Measurements from ENCODE around the gene ARSJ. TPM values are rescaled to one million over a fixed set of nuclear protein-coding genes. Genes with fewer than 3 reads are reported as not detected.

The ARSJ gene
- total RNA-seq, 1 experiment from 2014 or later: 16.4 TPM

GRCh38 chr4:113962719-113963265 is 16.7 kb downstream of the ARSJ start:
- DNase-seq (no peak), ATAC-seq (no peak)
- POLR2A ChIA-PET (ENCODE audit: unreplicated experiment): no interaction called here
- Histone ChIP-seq H3K4me2 (ENCODE audit: low read length) (no peak overlapping the region), H3F3A (ENCODE audit: low read length, unreplicated experiment) (no peaks in the 10 kb centered on the region), H3K9me3 (ENCODE audit: low read length) (no peaks in the 10 kb centered on the region), H3K9ac (ENCODE audit: low read length) (no peak overlapping the region), H3K4me3 (ENCODE audit: low read length) (no peak overlapping the region), H3K27ac (ENCODE audit: low read length) (no peak overlapping the region), H3K27me3 (ENCODE audit: low read length) (no peaks in the 10 kb centered on the region), H3K4me1 (ENCODE audit: insufficient read depth, low read length) (peaks cover 44% of the 10 kb centered on the region), H3K9me2 (replicated peaks; ENCODE audit: low read length) (no peaks in the 10 kb centered on the region), H2AFZ (ENCODE audit: low read length) (no peak overlapping the region), H3K79me2 (ENCODE audit: low read length) (peaks cover 80% of the 10 kb centered on the region), H4K20me1 (ENCODE audit: low read length) (no peaks in the 10 kb centered on the region), H3K36me3 (ENCODE audit: low read depth, low read length) (peaks cover 11% of the 10 kb centered on the region)
- CTCF ChIA-PET: no interaction called here
- intact Hi-C loops (cut with micrococcal nuclease): no loop called here
- no TSS peak for BruUV-seq (replicated peaks)
- TF ChIP-seq CTCF (conservative IDR thresholded peaks at IDR 0.05; ENCODE audit: low read depth, low read length) (no peak), EZH2phosphoT487 (IDR thresholded peaks at IDR 0.05; ENCODE audit: borderline replicate concordance, low read length) (no peak), EZH2 (IDR thresholded peaks at IDR 0.05; ENCODE audit: low read length, unreplicated experiment) (no peak)

DNA sequence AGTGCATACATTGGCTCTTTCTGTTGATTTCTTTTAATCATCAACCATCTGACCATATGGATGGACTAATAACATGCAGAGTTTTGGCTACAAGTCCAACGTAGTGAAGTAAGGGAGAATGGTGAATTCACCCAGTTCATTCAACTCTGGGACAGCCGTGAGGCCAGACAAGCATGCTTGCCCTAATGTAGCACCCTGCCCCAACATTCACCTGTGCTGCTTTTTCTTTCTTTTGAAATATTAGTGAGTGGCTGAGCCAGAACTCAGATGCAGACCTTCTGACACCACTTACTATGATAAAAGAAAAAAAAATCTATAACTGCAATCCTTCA is 17.5 kb downstream of the ARSJ start:
- peaks cover 45% of the 10 kb centered on the region for H3K4me1 ChIP-seq (ENCODE audit: insufficient read depth, low read length)
- H3K27me3 ChIP-seq (ENCODE audit: low read length): no peaks in the 10 kb centered on the region
- H3K4me3 ChIP-seq (ENCODE audit: low read length): peak overlapping the region; percentile 52; the same call in 1 of the 2 replicates
- peak overlapping the region; percentile 93; the same call in 1 of the 2 replicates for H3K27ac ChIP-seq (ENCODE audit: low read length)
- no peaks in the 10 kb centered on the region for H4K20me1 ChIP-seq (ENCODE audit: low read length)
- no peak overlapping the region for H2AFZ ChIP-seq (ENCODE audit: low read length)
- CTCF ChIA-PET: no interaction called here
- H3K36me3 ChIP-seq (ENCODE audit: low read depth, low read length): peaks cover 11% of the 10 kb centered on the region
- no peak for ATAC-seq
- H3K9me3 ChIP-seq (ENCODE audit: low read length): no peaks in the 10 kb centered on the region
- H3F3A ChIP-seq (ENCODE audit: low read length, unreplicated experiment): no peaks in the 10 kb centered on the region
- intact Hi-C loops (cut with micrococcal nuclease): no loop called here
- H3K9me2 ChIP-seq (replicated peaks; ENCODE audit: low read length): no peaks in the 10 kb centered on the region
- H3K4me2 ChIP-seq (ENCODE audit: low read length): peak overlapping the region; percentile 82
- TF ChIP-seq EZH2phosphoT487 (IDR thresholded peaks at IDR 0.05; ENCODE audit: borderline replicate concordance, low read length) (no peak), EZH2 (IDR thresholded peaks at IDR 0.05; ENCODE audit: low read length, unreplicated experiment) (no peak), CTCF (conservative IDR thresholded peaks at IDR 0.05; ENCODE audit: low read depth, low read length) (no peak)
- peaks cover 78% of the 10 kb centered on the region for H3K79me2 ChIP-seq (ENCODE audit: low read length)
- DNase-seq: no peak
- BruUV-seq (replicated peaks): no TSS peak
- POLR2A ChIA-PET (ENCODE audit: unreplicated experiment): no interaction called here
- H3K9ac ChIP-seq (ENCODE audit: low read length): no peak overlapping the region

GRCh38 chr4:113960684-113961321 is 18.6 kb downstream of the ARSJ start:
- H4K20me1 ChIP-seq (ENCODE audit: low read length): no peaks in the 10 kb centered on the region
- TF ChIP-seq EZH2 (IDR thresholded peaks at IDR 0.05; ENCODE audit: low read length, unreplicated experiment) (no peak), CTCF (conservative IDR thresholded peaks at IDR 0.05; ENCODE audit: low read depth, low read length) (no peak), EZH2phosphoT487 (IDR thresholded peaks at IDR 0.05; ENCODE audit: borderline replicate concordance, low read length) (no peak)
- H3K4me1 ChIP-seq (ENCODE audit: insufficient read depth, low read length): peaks cover 52% of the 10 kb centered on the region
- ChIA-PET POLR2A (ENCODE audit: unreplicated experiment) (no interaction called here), CTCF (no interaction called here)
- H3K79me2 ChIP-seq (ENCODE audit: low read length): peaks cover 79% of the 10 kb centered on the region
- H3K27ac ChIP-seq (ENCODE audit: low read length): peak overlapping the region; percentile 93
- peak overlapping the region; percentile 52 for H3K4me3 ChIP-seq (ENCODE audit: low read length)
- H3K27me3 ChIP-seq (ENCODE audit: low read length): no peaks in the 10 kb centered on the region
- H3K36me3 ChIP-seq (ENCODE audit: low read depth, low read length): peaks cover 11% of the 10 kb centered on the region
- BruUV-seq (replicated peaks): TSS peak; percentile 61
- DNase-seq: no peak
- intact Hi-C loops (cut with micrococcal nuclease): loop anchor here (1.0 kb wide), 2 partner anchors 10 to 15 kb away; no protein-coding TSS in a partner anchor
- H2AFZ ChIP-seq (ENCODE audit: low read length): no peak overlapping the region
- peak; percentile 11; the same call in 1 of the 2 replicates for ATAC-seq
- H3K9me2 ChIP-seq (replicated peaks; ENCODE audit: low read length): no peaks in the 10 kb centered on the region
- no peaks in the 10 kb centered on the region for H3F3A ChIP-seq (ENCODE audit: low read length, unreplicated experiment)
- peak overlapping the region; percentile 43 for H3K9ac ChIP-seq (ENCODE audit: low read length)
- no peaks in the 10 kb centered on the region for H3K9me3 ChIP-seq (ENCODE audit: low read length)
- H3K4me2 ChIP-seq (ENCODE audit: low read length): peak overlapping the region; percentile 82
